Left ventricle myocardium inferior (tissue), 1 donor: Measurements from ENCODE around the gene LPAR1. TPM values are rescaled to one million over a fixed set of nuclear protein-coding genes. Genes with fewer than 3 reads are reported as not detected.

Experiments used
- DNase-seq: peaks from one replicate; pipeline ENCODE4 v3.0.0-alpha.2; 2020
- H3K27ac ChIP-seq: fragments of 200-600 bp; replicated peaks from 2 replicates; pipeline ENCODE4 v1.8.0; 2021
- H3K27me3 ChIP-seq: fragments of 200-600 bp; 2 replicates; pipeline ENCODE4 v1.8.0; 2021; ENCODE audit warnings: low read depth
- H3K36me3 ChIP-seq: fragments of 200-600 bp; 2 replicates; pipeline ENCODE4 v1.8.0; 2021
- H3K4me1 ChIP-seq: fragments of 200-600 bp; 2 replicates; pipeline ENCODE4 v1.8.0; 2021
- H3K4me3 ChIP-seq: fragments of 200-600 bp; 2 replicates; pipeline ENCODE4 v1.8.0; 2021; ENCODE audit warnings: mild to moderate bottlenecking, moderate library complexity
- H3K9me3 ChIP-seq: fragments of 200-600 bp; replicated peaks from 2 replicates; pipeline ENCODE4 v1.8.0; 2021
- intact Hi-C: fragments of 100-400 bp; cut with micrococcal nuclease; formaldehyde crosslinking; loops from one replicate; pipeline ENCODE4 v1.11.0; 2022
- total RNA-seq: library from RNA; stranded (reverse); fragmentation: NEBNext Ultra II Directional; extraction: Animal tissue kit (Norgen Biotek cat#: 25700); gene quantifications from one replicate; pipeline ENCODE4 v1.2.1, GENCODE V29; 2021
- TF ChIP-seq, protein P1 (sequence below): fragments of 200-600 bp; IDR thresholded peaks from 2 replicates; pipeline ENCODE4 v1.8.0; 2021; ENCODE audit warnings: antibody characterized with exemption, mild to moderate bottlenecking, borderline replicate concordance
- donor health status: DM: no; HTN: yes; CAD: no; lungs with severe emphysema.

LPAR1 gene
- total RNA-seq, 1 donor from 2014 or later = 12.4 TPM

DNA sequence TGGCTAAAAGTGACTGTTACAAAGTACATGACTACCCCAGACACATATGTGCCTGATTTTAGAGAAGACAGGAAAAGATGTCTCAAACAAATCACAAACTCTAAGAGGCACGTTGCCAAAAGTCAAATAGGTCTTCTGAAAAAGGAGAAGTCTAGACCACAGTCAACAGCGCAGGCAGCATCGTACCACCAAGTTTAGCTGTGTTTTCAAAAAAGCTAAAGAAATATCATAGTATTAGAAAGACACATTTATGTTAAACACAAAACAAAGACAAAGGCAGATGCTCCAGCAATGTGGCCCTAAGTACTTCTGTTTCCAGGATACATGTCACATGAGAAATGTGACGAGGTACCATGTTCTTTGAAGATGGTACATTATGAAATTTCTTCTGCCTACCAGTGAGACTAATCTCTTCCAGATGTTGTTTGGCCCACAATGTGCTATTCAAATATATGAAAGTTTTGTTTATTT, 43.5 kb downstream of the LPAR1 start:
- DNase-seq = no peak
- no peaks in the 10 kb centered on the region for H3K36me3 ChIP-seq
- no peaks in the 10 kb centered on the region for H3K4me1 ChIP-seq
- intact Hi-C loops = no loop called here
- H3K4me3 ChIP-seq = no peak overlapping the region
- peaks cover 2% of the 10 kb centered on the region for H3K9me3 ChIP-seq
- TF ChIP-seq, protein P1, sequence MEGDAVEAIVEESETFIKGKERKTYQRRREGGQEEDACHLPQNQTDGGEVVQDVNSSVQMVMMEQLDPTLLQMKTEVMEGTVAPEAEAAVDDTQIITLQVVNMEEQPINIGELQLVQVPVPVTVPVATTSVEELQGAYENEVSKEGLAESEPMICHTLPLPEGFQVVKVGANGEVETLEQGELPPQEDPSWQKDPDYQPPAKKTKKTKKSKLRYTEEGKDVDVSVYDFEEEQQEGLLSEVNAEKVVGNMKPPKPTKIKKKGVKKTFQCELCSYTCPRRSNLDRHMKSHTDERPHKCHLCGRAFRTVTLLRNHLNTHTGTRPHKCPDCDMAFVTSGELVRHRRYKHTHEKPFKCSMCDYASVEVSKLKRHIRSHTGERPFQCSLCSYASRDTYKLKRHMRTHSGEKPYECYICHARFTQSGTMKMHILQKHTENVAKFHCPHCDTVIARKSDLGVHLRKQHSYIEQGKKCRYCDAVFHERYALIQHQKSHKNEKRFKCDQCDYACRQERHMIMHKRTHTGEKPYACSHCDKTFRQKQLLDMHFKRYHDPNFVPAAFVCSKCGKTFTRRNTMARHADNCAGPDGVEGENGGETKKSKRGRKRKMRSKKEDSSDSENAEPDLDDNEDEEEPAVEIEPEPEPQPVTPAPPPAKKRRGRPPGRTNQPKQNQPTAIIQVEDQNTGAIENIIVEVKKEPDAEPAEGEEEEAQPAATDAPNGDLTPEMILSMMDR = no peak
- no peaks in the 10 kb centered on the region for H3K27me3 ChIP-seq
- H3K27ac ChIP-seq = peak overlapping the region; percentile 65

- H3K4me1 ChIP-seq = no peaks in the 10 kb centered on the region
- TF ChIP-seq, protein P1 = no peak
- H3K36me3 ChIP-seq = no peaks in the 10 kb centered on the region
- no peak overlapping the region for H3K4me3 ChIP-seq
- peaks cover 22% of the 10 kb centered on the region for H3K9me3 ChIP-seq
- H3K27me3 ChIP-seq = no peaks in the 10 kb centered on the region
- DNase-seq = no peak
- H3K27ac ChIP-seq = no peak overlapping the region
- intact Hi-C loops = no loop called here
These were observed 47.8 kb downstream of the LPAR1 start for GRCh38 chr9:110990481-110990880.

GRCh38 chr9:110986529-110986928, 51.7 kb downstream of the LPAR1 start:
- DNase-seq = no peak
- intact Hi-C loops = no loop called here
- TF ChIP-seq, protein P1 = no peak
- Histone ChIP-seq H3K9me3 (peaks cover 22% of the 10 kb centered on the region), H3K4me3 (no peak overlapping the region), H3K4me1 (no peaks in the 10 kb centered on the region), H3K36me3 (no peaks in the 10 kb centered on the region), H3K27ac (no peak overlapping the region), H3K27me3 (no peaks in the 10 kb centered on the region)

GRCh38 chr9:110984890-110985437, 53.3 kb downstream of the LPAR1 start:
- TF ChIP-seq, protein P1 = no peak
- intact Hi-C loops = no loop called here
- no peak for DNase-seq
- Histone ChIP-seq H3K4me3 (no peak overlapping the region), H3K9me3 (peaks cover 22% of the 10 kb centered on the region), H3K4me1 (no peaks in the 10 kb centered on the region), H3K27ac (no peak overlapping the region), H3K36me3 (no peaks in the 10 kb centered on the region), H3K27me3 (no peaks in the 10 kb centered on the region)

GRCh38 chr9:110980261-110980660, 58.0 kb downstream of the LPAR1 start:
- peaks cover 4% of the 10 kb centered on the region for H3K4me1 ChIP-seq
- intact Hi-C loops = no loop called here
- H3K4me3 ChIP-seq = no peak overlapping the region
- TF ChIP-seq, protein P1 = no peak
- H3K27me3 ChIP-seq = no peaks in the 10 kb centered on the region
- DNase-seq = no peak
- H3K36me3 ChIP-seq = no peaks in the 10 kb centered on the region
- no peaks in the 10 kb centered on the region for H3K9me3 ChIP-seq
- no peak overlapping the region for H3K27ac ChIP-seq
